ENCODE data around the gene PRX. TPM values are rescaled to one million over a fixed set of nuclear protein-coding genes. Genes with fewer than 3 reads are reported as not detected.

The PRX gene
- total RNA-seq, 1 donor from 2014 or later, result 1.8 TPM

- peaks cover 12% of the 10 kb centered on the region for H3K36me3 ChIP-seq (ENCODE audit: control insufficient read depth, insufficient read depth, low read length)
- peak within 1 kb of the TSS; percentile 73 for H3K4me3 ChIP-seq (ENCODE audit: low read depth, low read length)
- DNase-seq (ENCODE audit: low read depth) (peak; percentile 94), FAIRE-seq (no peak)
- TF ChIP-seq CTCF (IDR thresholded peaks at IDR 0.05; ENCODE audit: insufficient read depth, low read length, severe bottlenecking), result peak; percentile 67
- H3K27me3 ChIP-seq (ENCODE audit: control insufficient read depth, insufficient read depth, low read length), result no peaks in the 10 kb centered on the region
Observed at GRCh38 chr19:40425450-40426287, 12.5 kb upstream of the PRX start, which contains the start of gene SERTAD1. Gene SERTAD1, minus strand, starts transcription at chr19:40425992. Its CDS starts 2,446 bp downstream, at chr19:40423546.

GRCh38 chr19:40424637-40425449, 11.7 kb upstream of the PRX start:
- no peak for TF ChIP-seq CTCF (IDR thresholded peaks at IDR 0.05; ENCODE audit: insufficient read depth, low read length, severe bottlenecking)
- DNase-seq (ENCODE audit: low read depth) (no peak), FAIRE-seq (no peak)
- peaks cover 12% of the 10 kb centered on the region for H3K36me3 ChIP-seq (ENCODE audit: control insufficient read depth, insufficient read depth, low read length)
- H3K27me3 ChIP-seq (ENCODE audit: control insufficient read depth, insufficient read depth, low read length), result no peaks in the 10 kb centered on the region
- H3K4me3 ChIP-seq (ENCODE audit: low read depth, low read length), result peak overlapping the region; percentile 73

- no peaks in the 10 kb centered on the region for H3K27me3 ChIP-seq (ENCODE audit: control insufficient read depth, insufficient read depth, low read length)
- no peak for TF ChIP-seq CTCF (IDR thresholded peaks at IDR 0.05; ENCODE audit: insufficient read depth, low read length, severe bottlenecking)
- peak overlapping the region; percentile 73 for H3K4me3 ChIP-seq (ENCODE audit: low read depth, low read length)
- FAIRE-seq, result no peak
- peaks cover 12% of the 10 kb centered on the region for H3K36me3 ChIP-seq (ENCODE audit: control insufficient read depth, insufficient read depth, low read length)
- no peak for DNase-seq (ENCODE audit: low read depth)
Observed at GRCh38 chr19:40423938-40424337, 10.8 kb upstream of the PRX start.

GRCh38 chr19:40422748-40423566, 9.8 kb upstream of the PRX start:
- no peak for FAIRE-seq
- no peak for DNase-seq (ENCODE audit: low read depth)
- Histone ChIP-seq H3K27me3 (ENCODE audit: control insufficient read depth, insufficient read depth, low read length) (no peaks in the 10 kb centered on the region), H3K36me3 (ENCODE audit: control insufficient read depth, insufficient read depth, low read length) (peaks cover 12% of the 10 kb centered on the region), H3K4me3 (ENCODE audit: low read depth, low read length) (no peak overlapping the region)
- TF ChIP-seq CTCF (IDR thresholded peaks at IDR 0.05; ENCODE audit: insufficient read depth, low read length, severe bottlenecking), result no peak

- no peak for DNase-seq (ENCODE audit: low read depth)
- H3K4me3 ChIP-seq (ENCODE audit: low read depth, low read length), result no peak overlapping the region
- no peak for FAIRE-seq
Observed at GRCh38 chr19:40421993-40422747, 9.0 kb upstream of the PRX start.

More at GRCh38 chr19:40421993-40422747, 9.0 kb upstream of the PRX start:
- no peak for TF ChIP-seq CTCF (IDR thresholded peaks at IDR 0.05; ENCODE audit: insufficient read depth, low read length, severe bottlenecking)
- Histone ChIP-seq H3K27me3 (ENCODE audit: control insufficient read depth, insufficient read depth, low read length) (no peaks in the 10 kb centered on the region), H3K36me3 (ENCODE audit: control insufficient read depth, insufficient read depth, low read length) (peaks cover 12% of the 10 kb centered on the region)
